Frontal cortex (tissue), 4 donors: ENCODE data around the gene MTLN. TPM values are rescaled to one million over a fixed set of nuclear protein-coding genes. Genes with fewer than 3 reads are reported as not detected.
A peak's percentile ranks its signal among the peaks of the same experiment; 100 is the strongest.
"Not testable (repeated sequence)": the region's sequence is repeated elsewhere in the genome, so short reads cannot be mapped to it uniquely, and the experiment has no call there.

Source experiments
- DNase-seq, 2 donors: peaks; one replicate each; pipeline ENCODE4 v3.0.0; 2012; ENCODE audit warnings: low spot score in 2 of 2
- FAIRE-seq: peaks from 2 replicates; lab custom pipeline; 2012; peaks lifted over from hg19 to GRCh38; lab: Jason Lieb, UNC
- total RNA-seq: library from RNA; depleted of rRNA; stranded (reverse); fragments of >200 nt; gene quantifications from one replicate; pipeline ENCODE4 v1.2.3, GENCODE V29; 2014
- donor health status: control.
- donor health status: control.
- donor health status: control.

Gene MTLN
- total RNA-seq, 1 donor from 2014 or later = 39.1 TPM

GRCh38 chr2:110204408-110205385 is 7.7 kb downstream of the MTLN start, which contains the start of gene NPHP1:
TSS of gene NPHP1 (minus strand) at chr2:110205013. CDS start at chr2:110204968, 45 bp downstream.
- FAIRE-seq (no peak), DNase-seq (peak; percentile 85 to 95)

- DNase-seq (no peak), FAIRE-seq (no peak)
Observed at GRCh38 chr2:110198016-110198415, 14.3 kb downstream of the MTLN start.

GRCh38 chr2:110197452-110197851 is 14.9 kb downstream of the MTLN start:
- DNase-seq (no peak), FAIRE-seq (no peak)

- FAIRE-seq, DNase-seq: not testable (repeated sequence)
Observed at GRCh38 chr2:110190169-110190568, 22.2 kb downstream of the MTLN start.

- DNase-seq (no peak), FAIRE-seq (no peak)
Observed at GRCh38 chr2:110182449-110182848, 29.9 kb downstream of the MTLN start.

- FAIRE-seq = no peak
- no peak for DNase-seq
Observed at GRCh38 chr2:110180036-110180435, 32.3 kb downstream of the MTLN start.

- DNase-seq (no peak), FAIRE-seq (no peak)
Observed at GRCh38 chr2:110173523-110173922, 38.8 kb downstream of the MTLN start.

GRCh38 chr2:110172506-110172905 is 39.8 kb downstream of the MTLN start:
- DNase-seq = no peak
- FAIRE-seq = no peak

- FAIRE-seq (no peak), DNase-seq (no peak)
Observed at GRCh38 chr2:110170102-110170501, 42.2 kb downstream of the MTLN start.

GRCh38 chr2:110167326-110168000 is 44.9 kb downstream of the MTLN start:
- FAIRE-seq (no peak), DNase-seq (no peak)

GRCh38 chr2:110166266-110166665 is 46.1 kb downstream of the MTLN start:
- FAIRE-seq = no peak
- no peak for DNase-seq

Other genes starting within 250 kb of the MTLN start
- gene MALL, start 96.7 kb downstream of the MTLN start, total RNA-seq = 2.9 TPM
- gene NPHP1, start 7.5 kb downstream of the MTLN start, total RNA-seq = 7.3 TPM